GM12878 (cell line): Measurements from ENCODE around the gene RAB34.

Experiments used
- CHD4 ChIP-seq: fragments of 200-600 bp; sonication (generic); IDR thresholded peaks from 2 replicates; pipeline ENCODE4 v1.6.1; 2016; ENCODE audit warnings: mild to moderate bottlenecking
- IKZF2 ChIP-seq, 2 experiments: fragments of 450-650 bp; IDR thresholded peaks; 2 replicates each; pipeline ENCODE4 v1.6.1; 2017; ENCODE audit warnings: mild to moderate bottlenecking in 2 of 2, moderate library complexity in 2 of 2
- SIN3A ChIP-seq: IDR thresholded peaks from 2 replicates; pipeline ENCODE4 v1.6.1; 2012; ENCODE audit warnings: low read depth, low read length, improper control_type of control experiment
- TAF1 ChIP-seq: IDR thresholded peaks from 2 replicates; pipeline ENCODE4 v1.6.1; 2011; ENCODE audit warnings: mild to moderate bottlenecking, low read depth, low read length, borderline replicate concordance
- TF ChIP-seq, protein P1 (sequence below), 3 experiments: IDR thresholded peaks in 2 of 3; conservative IDR thresholded peaks in 1 of 3; 2 replicates each; pipeline ENCODE4 v1.5.1; 2011; ENCODE audit warnings: low read depth in 3 of 3, low read length in 3 of 3, mild to moderate bottlenecking in 3 of 3, control low read depth in 2 of 3, moderate library complexity in 2 of 3, inconsistent platforms in 1 of 3, mixed read lengths in 1 of 3; ENCODE audit not compliant: control insufficient read depth in 2 of 3, insufficient read depth in 1 of 3; ENCODE audit errors: extremely low read depth in 1 of 3
- TF ChIP-seq, protein P2 (sequence below): IDR thresholded peaks from 2 replicates; pipeline ENCODE4 v1.6.1; 2012; ENCODE audit warnings: mild to moderate bottlenecking, low read depth, low read length
- TF ChIP-seq, protein P3 (sequence below): IDR thresholded peaks from 2 replicates; pipeline ENCODE4 v1.6.1; 2012; ENCODE audit warnings: low read depth, low read length, improper control_type of control experiment
- TF ChIP-seq, protein P4 (sequence below): IDR thresholded peaks from 2 replicates; pipeline ENCODE4 v1.6.1; 2012; ENCODE audit warnings: low read depth, low read length, improper control_type of control experiment

DNA sequence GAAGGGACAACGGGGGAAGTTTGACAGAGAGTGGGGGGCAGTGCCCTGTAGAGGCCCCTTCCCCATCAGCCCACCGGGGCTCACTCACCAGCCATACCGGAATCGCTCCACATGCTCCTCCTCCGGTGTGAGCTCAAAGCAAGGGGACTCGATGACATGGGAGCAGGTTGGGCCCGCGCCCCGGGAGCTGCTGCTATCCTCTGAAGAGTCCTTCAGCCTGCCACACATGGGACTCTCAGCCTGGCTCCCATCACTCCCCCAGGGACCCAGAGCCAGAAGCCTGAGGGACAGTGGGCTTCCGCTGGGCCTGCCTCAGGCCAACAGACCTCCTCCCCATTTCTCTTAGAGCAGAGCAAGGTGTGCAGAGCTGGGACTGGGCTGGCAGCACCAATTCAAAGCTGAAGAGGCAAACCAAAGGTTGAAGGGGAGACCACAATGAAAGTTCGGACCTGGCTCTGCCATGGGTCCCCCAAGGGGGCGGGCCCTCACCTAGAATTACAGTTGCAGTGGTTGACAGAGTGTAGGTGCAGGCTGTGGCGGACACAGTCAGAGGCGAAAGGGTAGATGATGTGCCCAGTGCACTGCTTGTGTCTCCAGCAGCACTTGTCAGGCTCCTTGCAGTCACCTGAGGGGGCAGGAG is 13.3 kb downstream of the RAB34 start:
- TF ChIP-seq SIN3A (no peak), TAF1 (no peak), CHD4 (no peak), IKZF2 (IDR thresholded peaks at IDR 0.05) (no peak)
- TF ChIP-seq, protein P1, sequence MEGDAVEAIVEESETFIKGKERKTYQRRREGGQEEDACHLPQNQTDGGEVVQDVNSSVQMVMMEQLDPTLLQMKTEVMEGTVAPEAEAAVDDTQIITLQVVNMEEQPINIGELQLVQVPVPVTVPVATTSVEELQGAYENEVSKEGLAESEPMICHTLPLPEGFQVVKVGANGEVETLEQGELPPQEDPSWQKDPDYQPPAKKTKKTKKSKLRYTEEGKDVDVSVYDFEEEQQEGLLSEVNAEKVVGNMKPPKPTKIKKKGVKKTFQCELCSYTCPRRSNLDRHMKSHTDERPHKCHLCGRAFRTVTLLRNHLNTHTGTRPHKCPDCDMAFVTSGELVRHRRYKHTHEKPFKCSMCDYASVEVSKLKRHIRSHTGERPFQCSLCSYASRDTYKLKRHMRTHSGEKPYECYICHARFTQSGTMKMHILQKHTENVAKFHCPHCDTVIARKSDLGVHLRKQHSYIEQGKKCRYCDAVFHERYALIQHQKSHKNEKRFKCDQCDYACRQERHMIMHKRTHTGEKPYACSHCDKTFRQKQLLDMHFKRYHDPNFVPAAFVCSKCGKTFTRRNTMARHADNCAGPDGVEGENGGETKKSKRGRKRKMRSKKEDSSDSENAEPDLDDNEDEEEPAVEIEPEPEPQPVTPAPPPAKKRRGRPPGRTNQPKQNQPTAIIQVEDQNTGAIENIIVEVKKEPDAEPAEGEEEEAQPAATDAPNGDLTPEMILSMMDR (IDR thresholded peaks at IDR 0.05 in 2 of 3, conservative IDR thresholded peaks at IDR 0.05 in 1 of 3; ENCODE audit: control insufficient read depth in 2 of 3, extremely low read depth in 1 of 3, insufficient read depth in 1 of 3, low read depth in 3 of 3, low read length in 3 of 3) = no peak
- TF ChIP-seq, protein P2, sequence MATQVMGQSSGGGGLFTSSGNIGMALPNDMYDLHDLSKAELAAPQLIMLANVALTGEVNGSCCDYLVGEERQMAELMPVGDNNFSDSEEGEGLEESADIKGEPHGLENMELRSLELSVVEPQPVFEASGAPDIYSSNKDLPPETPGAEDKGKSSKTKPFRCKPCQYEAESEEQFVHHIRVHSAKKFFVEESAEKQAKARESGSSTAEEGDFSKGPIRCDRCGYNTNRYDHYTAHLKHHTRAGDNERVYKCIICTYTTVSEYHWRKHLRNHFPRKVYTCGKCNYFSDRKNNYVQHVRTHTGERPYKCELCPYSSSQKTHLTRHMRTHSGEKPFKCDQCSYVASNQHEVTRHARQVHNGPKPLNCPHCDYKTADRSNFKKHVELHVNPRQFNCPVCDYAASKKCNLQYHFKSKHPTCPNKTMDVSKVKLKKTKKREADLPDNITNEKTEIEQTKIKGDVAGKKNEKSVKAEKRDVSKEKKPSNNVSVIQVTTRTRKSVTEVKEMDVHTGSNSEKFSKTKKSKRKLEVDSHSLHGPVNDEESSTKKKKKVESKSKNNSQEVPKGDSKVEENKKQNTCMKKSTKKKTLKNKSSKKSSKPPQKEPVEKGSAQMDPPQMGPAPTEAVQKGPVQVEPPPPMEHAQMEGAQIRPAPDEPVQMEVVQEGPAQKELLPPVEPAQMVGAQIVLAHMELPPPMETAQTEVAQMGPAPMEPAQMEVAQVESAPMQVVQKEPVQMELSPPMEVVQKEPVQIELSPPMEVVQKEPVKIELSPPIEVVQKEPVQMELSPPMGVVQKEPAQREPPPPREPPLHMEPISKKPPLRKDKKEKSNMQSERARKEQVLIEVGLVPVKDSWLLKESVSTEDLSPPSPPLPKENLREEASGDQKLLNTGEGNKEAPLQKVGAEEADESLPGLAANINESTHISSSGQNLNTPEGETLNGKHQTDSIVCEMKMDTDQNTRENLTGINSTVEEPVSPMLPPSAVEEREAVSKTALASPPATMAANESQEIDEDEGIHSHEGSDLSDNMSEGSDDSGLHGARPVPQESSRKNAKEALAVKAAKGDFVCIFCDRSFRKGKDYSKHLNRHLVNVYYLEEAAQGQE = no peak
- TF ChIP-seq, protein P3, sequence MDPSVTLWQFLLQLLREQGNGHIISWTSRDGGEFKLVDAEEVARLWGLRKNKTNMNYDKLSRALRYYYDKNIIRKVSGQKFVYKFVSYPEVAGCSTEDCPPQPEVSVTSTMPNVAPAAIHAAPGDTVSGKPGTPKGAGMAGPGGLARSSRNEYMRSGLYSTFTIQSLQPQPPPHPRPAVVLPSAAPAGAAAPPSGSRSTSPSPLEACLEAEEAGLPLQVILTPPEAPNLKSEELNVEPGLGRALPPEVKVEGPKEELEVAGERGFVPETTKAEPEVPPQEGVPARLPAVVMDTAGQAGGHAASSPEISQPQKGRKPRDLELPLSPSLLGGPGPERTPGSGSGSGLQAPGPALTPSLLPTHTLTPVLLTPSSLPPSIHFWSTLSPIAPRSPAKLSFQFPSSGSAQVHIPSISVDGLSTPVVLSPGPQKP = no peak
- TF ChIP-seq, protein P4, sequence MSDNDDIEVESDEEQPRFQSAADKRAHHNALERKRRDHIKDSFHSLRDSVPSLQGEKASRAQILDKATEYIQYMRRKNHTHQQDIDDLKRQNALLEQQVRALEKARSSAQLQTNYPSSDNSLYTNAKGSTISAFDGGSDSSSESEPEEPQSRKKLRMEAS = no peak
